ENCODE results near the gene THBS3.

DNA sequence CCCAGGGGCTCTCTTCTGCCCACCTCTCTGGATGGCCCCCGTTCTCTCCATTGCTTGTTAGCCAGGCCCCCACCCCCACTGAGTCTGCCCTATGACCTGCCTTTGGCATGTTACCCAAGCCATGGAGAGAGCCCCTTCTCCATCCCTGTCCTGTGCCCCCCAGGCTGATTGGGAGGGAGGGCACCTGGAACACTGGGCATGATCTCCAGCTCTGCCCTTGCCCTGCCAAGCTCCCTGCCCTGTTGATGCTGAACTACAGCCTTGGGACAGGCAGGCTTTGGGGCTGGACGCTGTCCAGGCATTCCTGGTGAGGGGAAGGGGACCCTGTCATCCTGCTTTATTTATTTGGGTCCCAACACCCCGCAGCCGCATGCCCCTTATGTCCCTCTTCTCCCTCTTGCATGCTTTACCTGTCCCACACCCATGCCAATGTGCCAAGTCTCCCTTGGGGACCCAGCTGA, 23.3 kb downstream of the THBS3 start:
- TF ChIP-seq, protein P1, sequence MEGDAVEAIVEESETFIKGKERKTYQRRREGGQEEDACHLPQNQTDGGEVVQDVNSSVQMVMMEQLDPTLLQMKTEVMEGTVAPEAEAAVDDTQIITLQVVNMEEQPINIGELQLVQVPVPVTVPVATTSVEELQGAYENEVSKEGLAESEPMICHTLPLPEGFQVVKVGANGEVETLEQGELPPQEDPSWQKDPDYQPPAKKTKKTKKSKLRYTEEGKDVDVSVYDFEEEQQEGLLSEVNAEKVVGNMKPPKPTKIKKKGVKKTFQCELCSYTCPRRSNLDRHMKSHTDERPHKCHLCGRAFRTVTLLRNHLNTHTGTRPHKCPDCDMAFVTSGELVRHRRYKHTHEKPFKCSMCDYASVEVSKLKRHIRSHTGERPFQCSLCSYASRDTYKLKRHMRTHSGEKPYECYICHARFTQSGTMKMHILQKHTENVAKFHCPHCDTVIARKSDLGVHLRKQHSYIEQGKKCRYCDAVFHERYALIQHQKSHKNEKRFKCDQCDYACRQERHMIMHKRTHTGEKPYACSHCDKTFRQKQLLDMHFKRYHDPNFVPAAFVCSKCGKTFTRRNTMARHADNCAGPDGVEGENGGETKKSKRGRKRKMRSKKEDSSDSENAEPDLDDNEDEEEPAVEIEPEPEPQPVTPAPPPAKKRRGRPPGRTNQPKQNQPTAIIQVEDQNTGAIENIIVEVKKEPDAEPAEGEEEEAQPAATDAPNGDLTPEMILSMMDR (IDR thresholded peaks at IDR 0.05) = no peak
- no peak for TF ChIP-seq POLR2A (IDR thresholded peaks at IDR 0.05)
